K562 (cell line): ENCODE data around the gene SPEG. TPM values are rescaled to one million over a fixed set of nuclear protein-coding genes. Genes with fewer than 3 reads are reported as not detected.

Experiments used
- CBX1 ChIP-seq: sonication (generic); IDR thresholded peaks from 2 replicates; pipeline ENCODE4 v1.6.1; 2016; ENCODE audit warnings: antibody characterized with exemption, low read depth, mild to moderate bottlenecking
- CHD4 ChIP-seq: fragments of 200-600 bp; sonication (generic); IDR thresholded peaks from 3 replicates; pipeline ENCODE4 v1.6.1; 2012; ENCODE audit warnings: low read depth, mild to moderate bottlenecking, mixed read lengths, low read length, inconsistent platforms; ENCODE audit not compliant: insufficient read depth, insufficient replicate concordance, poor library complexity, severe bottlenecking
- ELF2 ChIP-seq: fragments of 250-450 bp; sonication (Bioruptor Pico); IDR thresholded peaks from 2 replicates; pipeline ENCODE4 v1.5.0; 2021; ENCODE audit warnings: mild to moderate bottlenecking
- EP400 ChIP-seq: fragments of 450-650 bp; IDR thresholded peaks from 2 replicates; pipeline ENCODE4 v1.6.1; 2017; ENCODE audit warnings: antibody characterized with exemption, mild to moderate bottlenecking, moderate library complexity
- GMEB1 ChIP-seq: fragments of 250-450 bp; sonication (Bioruptor Pico); IDR thresholded peaks from 2 replicates; pipeline ENCODE4 v1.4.0; 2020; ENCODE audit warnings: mild to moderate bottlenecking
- HDAC1 ChIP-seq, 2 experiments: fragments of 450-650 bp; IDR thresholded peaks; 2 replicates each; pipeline ENCODE4 v1.6.1; 2016 to 2017; ENCODE audit warnings: inconsistent platforms in 1 of 2, mild to moderate bottlenecking in 1 of 2, moderate library complexity in 1 of 2
- HNRNPK ChIP-seq: fragments of 200-400 bp; formaldehyde crosslinking; IDR thresholded peaks from one replicate; pipeline ENCODE4 v1.6.1; 2018; ENCODE audit warnings: mild to moderate bottlenecking, low read depth, low read length; ENCODE audit not compliant: poor library complexity, severe bottlenecking
- KHSRP ChIP-seq: fragments of 450-650 bp; IDR thresholded peaks from 2 replicates; pipeline ENCODE4 v1.6.1; 2017
- NRF1 ChIP-seq, 2 experiments: fragments of 450-650 bp; IDR thresholded peaks in 1 of 2; conservative IDR thresholded peaks in 1 of 2; 2 replicates each; pipeline ENCODE4 v1.6.1; 2014; ENCODE audit warnings: mild to moderate bottlenecking in 2 of 2
- RCOR1 ChIP-seq, 2 experiments: IDR thresholded peaks; 2 replicates each; pipeline ENCODE4 v1.6.1; 2012; ENCODE audit warnings: low read depth in 2 of 2, low read length in 2 of 2, borderline replicate concordance in 1 of 2, improper control_type of control experiment in 1 of 2
- SNIP1 ChIP-seq: fragments of 450-650 bp; IDR thresholded peaks from 2 replicates; pipeline ENCODE4 v1.7.1; 2017; ENCODE audit warnings: low read depth, mild to moderate bottlenecking
- TAL1 ChIP-seq: fragments of 450-650 bp; IDR thresholded peaks from 2 replicates; pipeline ENCODE4 v1.6.1; 2016; ENCODE audit warnings: mild to moderate bottlenecking
- ZNF253 ChIP-seq: fragments of 250-450 bp; sonication (Bioruptor Pico); conservative IDR thresholded peaks from 2 replicates; pipeline ENCODE4 v1.6.1; 2021; ENCODE audit warnings: mild to moderate bottlenecking
- ZNF589 ChIP-seq: fragments of 200-800 bp; sonication (Bioruptor generic); IDR thresholded peaks from 2 replicates; pipeline ENCODE4 v1.6.1; 2016; ENCODE audit warnings: low read depth, missing genetic modification characterization, missing compliant biosample characterization
- polyA plus RNA-seq, 8 experiments: library from polyadenylated mRNA; depleted of rRNA in 4 of 8; stranded (reverse) in 5 of 8; unstranded in 3 of 8; fragments of >200 nt; fragmentation: Nextera tagmentation in 2 of 8; fragmentation: Illumina TruSeq in 1 of 8; extraction: Ambion mirVana in 2 of 8; extraction: Trizol in 1 of 8; gene quantifications; 2 replicates each; pipeline versions ENCODE4 v1.2.1 to v1.2.3, GENCODE V29; 2011 to 2014; ENCODE audit warnings: inconsistent platforms in 1 of 8, missing spikeins in 1 of 8
- total RNA-seq, 7 experiments: library from RNA; depleted of rRNA in 6 of 7; stranded (reverse); fragments of >200 nt in 6 of 7; fragmentation: Illumina TruSeq in 2 of 7; extraction: Trizol in 2 of 7; gene quantifications; 2 replicates each; pipeline versions ENCODE4 v1.2.1 to v1.2.3, GENCODE V29; 2011 to 2021; ENCODE audit warnings: low replicate concordance in 1 of 7
- TF ChIP-seq, protein P1 (sequence below): IDR thresholded peaks from 2 replicates; pipeline ENCODE4 v1.6.1; 2016; ENCODE audit warnings: missing genetic modification characterization, missing compliant biosample characterization
- TF ChIP-seq, protein P2 (sequence below): fragments of 250-450 bp; sonication (Bioruptor Pico); IDR thresholded peaks from 2 replicates; pipeline ENCODE4 v1.4.0; 2020; ENCODE audit warnings: borderline replicate concordance
- TF ChIP-seq, protein P3 (sequence below): fragments of 450-650 bp; IDR thresholded peaks from 2 replicates; pipeline ENCODE4 v1.6.1; 2016; ENCODE audit warnings: borderline replicate concordance

The SPEG gene
- total and polyA plus RNA-seq, 9 of the 15 experiments (the other 6 are each of a cell fraction or from before 2014, with no cell fraction given) = 0.49 to 8.7 (median 3.0) TPM

DNA sequence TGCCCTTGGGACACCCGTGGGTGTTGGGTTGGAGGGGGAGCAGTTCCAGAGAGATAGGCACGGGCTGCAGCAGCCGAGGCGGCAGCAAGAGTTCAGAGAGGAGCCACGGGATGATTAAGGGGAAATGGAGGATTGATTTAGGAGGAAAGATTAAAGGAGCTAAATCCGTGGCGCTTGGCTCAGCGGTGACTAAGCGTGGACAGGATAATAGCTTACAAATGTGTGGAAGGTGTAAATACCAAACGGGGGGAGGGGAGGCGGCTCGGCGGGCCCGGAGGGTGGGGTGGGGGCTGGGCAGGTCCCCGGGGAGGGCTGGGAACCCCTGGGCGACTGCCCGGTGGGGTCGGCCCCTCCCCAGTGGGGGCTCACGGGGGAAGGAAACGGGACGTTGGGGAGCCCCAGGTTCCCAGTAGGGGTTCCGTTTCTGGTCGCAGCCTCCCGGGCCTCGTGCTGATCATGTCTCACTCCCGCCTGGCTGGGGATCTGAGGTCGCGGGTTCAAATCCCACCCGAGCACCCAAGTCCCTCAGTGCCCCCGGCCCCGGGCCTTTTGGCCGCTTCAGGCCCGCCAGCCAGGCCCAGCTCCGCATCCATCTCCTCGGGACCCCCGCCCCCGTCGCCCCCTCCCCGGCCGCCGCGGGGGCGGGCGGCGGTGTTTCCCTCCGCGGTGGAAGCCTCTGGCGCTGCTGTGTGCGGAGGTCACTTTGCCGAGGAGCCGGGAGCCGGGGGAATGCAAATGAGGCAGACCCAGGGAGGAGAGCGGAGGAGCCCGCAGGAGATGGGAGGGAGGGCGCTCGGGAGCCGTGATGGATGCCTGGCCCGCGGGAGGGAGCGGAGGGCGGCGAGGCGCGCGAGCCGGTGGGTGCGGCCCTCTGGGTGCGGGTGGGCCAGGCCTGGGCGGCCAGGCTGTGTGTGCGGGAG lies 87.7 kb downstream of the SPEG start (continued):
- TF ChIP-seq, protein P1, sequence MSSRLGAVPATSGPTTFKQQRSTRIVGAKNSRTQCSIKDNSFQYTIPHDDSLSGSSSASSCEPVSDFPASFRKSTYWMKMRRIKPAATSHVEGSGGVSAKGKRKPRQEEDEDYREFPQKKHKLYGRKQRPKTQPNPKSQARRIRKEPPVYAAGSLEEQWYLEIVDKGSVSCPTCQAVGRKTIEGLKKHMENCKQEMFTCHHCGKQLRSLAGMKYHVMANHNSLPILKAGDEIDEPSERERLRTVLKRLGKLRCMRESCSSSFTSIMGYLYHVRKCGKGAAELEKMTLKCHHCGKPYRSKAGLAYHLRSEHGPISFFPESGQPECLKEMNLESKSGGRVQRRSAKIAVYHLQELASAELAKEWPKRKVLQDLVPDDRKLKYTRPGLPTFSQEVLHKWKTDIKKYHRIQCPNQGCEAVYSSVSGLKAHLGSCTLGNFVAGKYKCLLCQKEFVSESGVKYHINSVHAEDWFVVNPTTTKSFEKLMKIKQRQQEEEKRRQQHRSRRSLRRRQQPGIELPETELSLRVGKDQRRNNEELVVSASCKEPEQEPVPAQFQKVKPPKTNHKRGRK (tag) = no peak
- TF ChIP-seq GMEB1 (CRISPR knock-in tag) = no peak
- peak in 1 of 2 experiments; percentile 62; a peak in 2 of 4 replicates for TF ChIP-seq RCOR1 (IDR thresholded peaks at IDR 0.05; ENCODE audit: borderline replicate concordance in 1 of 2, low read depth in 2 of 2, low read length in 2 of 2)
- no peak for TF ChIP-seq CBX1
- no peak for TF ChIP-seq ZNF253 (CRISPR knock-in tag)
- TF ChIP-seq, protein P2, sequence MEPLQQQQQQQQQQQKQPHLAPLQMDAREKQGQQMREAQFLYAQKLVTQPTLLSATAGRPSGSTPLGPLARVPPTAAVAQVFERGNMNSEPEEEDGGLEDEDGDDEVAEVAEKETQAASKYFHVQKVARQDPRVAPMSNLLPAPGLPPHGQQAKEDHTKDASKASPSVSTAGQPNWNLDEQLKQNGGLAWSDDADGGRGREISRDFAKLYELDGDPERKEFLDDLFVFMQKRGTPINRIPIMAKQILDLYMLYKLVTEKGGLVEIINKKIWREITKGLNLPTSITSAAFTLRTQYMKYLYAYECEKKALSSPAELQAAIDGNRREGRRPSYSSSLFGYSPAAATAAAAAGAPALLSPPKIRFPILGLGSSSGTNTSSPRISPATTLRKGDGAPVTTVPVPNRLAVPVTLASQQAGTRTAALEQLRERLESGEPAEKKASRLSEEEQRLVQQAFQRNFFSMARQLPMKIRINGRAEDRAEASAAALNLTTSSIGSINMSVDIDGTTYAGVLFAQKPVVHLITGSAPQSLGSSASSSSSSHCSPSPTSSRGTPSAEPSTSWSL (CRISPR knock-in tag) = no peak
- TF ChIP-seq NRF1 (conservative IDR thresholded peaks at IDR 0.05 in 1 of 2, IDR thresholded peaks at IDR 0.05 in 1 of 2) = no peak
- TF ChIP-seq HNRNPK = no peak
- peak in 1 of 2 experiments; percentile 75; a peak in 2 of 4 replicates for TF ChIP-seq HDAC1 (IDR thresholded peaks at IDR 0.05)
- no peak for TF ChIP-seq SNIP1
- TF ChIP-seq CHD4 = no peak
- TF ChIP-seq TAL1 = no peak; the same call in 1 of the 2 replicates
- TF ChIP-seq ZNF589 (CRISPR knock-in tag) = peak; percentile 76; the same call in 1 of the 2 replicates
- TF ChIP-seq EP400 = no peak
- TF ChIP-seq KHSRP = no peak
- no peak for TF ChIP-seq ELF2 (CRISPR knock-in tag)
- TF ChIP-seq, protein P3, sequence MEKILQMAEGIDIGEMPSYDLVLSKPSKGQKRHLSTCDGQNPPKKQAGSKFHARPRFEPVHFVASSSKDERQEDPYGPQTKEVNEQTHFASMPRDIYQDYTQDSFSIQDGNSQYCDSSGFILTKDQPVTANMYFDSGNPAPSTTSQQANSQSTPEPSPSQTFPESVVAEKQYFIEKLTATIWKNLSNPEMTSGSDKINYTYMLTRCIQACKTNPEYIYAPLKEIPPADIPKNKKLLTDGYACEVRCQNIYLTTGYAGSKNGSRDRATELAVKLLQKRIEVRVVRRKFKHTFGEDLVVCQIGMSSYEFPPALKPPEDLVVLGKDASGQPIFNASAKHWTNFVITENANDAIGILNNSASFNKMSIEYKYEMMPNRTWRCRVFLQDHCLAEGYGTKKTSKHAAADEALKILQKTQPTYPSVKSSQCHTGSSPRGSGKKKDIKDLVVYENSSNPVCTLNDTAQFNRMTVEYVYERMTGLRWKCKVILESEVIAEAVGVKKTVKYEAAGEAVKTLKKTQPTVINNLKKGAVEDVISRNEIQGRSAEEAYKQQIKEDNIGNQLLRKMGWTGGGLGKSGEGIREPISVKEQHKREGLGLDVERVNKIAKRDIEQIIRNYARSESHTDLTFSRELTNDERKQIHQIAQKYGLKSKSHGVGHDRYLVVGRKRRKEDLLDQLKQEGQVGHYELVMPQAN = no peak
